Measurements from ENCODE around the gene WDR82.

Gene WDR82

DNA sequence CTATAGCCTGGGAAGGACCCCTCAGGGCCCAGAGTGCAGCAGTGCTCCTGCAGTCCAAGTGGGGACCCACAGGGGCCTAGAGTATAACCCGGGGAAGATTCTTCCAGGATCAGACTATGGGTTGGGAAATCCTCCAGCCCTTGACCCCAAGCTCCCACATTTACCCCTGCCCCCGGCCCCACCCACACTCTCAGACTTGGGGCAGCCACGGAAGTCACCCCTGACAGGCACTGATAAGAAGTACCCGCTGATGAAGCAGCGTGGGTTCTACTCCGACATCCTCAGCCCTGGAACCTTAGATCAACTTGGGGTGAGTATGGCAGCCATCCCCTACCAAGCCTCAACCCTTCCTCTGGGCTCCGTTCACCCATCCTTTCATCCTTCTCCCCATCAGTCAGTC is 44.0 kb upstream of the WDR82 start:
- DNase-seq (ENCODE audit: extremely low read depth, low read depth) = no peak
- TF ChIP-seq, protein P1, sequence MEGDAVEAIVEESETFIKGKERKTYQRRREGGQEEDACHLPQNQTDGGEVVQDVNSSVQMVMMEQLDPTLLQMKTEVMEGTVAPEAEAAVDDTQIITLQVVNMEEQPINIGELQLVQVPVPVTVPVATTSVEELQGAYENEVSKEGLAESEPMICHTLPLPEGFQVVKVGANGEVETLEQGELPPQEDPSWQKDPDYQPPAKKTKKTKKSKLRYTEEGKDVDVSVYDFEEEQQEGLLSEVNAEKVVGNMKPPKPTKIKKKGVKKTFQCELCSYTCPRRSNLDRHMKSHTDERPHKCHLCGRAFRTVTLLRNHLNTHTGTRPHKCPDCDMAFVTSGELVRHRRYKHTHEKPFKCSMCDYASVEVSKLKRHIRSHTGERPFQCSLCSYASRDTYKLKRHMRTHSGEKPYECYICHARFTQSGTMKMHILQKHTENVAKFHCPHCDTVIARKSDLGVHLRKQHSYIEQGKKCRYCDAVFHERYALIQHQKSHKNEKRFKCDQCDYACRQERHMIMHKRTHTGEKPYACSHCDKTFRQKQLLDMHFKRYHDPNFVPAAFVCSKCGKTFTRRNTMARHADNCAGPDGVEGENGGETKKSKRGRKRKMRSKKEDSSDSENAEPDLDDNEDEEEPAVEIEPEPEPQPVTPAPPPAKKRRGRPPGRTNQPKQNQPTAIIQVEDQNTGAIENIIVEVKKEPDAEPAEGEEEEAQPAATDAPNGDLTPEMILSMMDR (IDR thresholded peaks at IDR 0.05; ENCODE audit: low read depth, low read length, missing control alignments) = no peak
- no peak overlapping the region for H3K4me3 ChIP-seq (replicated peaks; ENCODE audit: low read depth, low read length)

DNA sequence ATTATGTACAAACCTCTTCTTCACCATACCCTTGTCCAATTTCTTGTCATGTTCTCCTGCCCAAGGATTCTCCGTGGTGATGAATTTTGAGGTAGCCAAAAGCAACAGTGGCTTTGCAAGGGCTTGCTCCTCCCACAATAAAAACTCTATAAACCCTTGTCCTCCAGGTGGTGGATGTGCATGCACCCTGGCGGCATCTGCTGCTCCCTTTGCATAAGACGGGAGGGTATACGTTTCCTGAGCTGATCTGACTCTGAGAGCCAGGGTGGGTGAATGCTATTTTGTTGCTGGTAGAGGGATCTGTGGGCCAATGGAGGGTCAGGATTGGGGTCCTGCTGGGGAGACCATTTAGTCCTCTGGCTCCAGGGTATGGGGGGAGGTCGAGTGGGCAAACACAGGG is 43.0 kb upstream of the WDR82 start:
- no peak overlapping the region for H3K4me3 ChIP-seq (replicated peaks; ENCODE audit: low read depth, low read length)
- TF ChIP-seq, protein P1 (IDR thresholded peaks at IDR 0.05; ENCODE audit: low read depth, low read length, missing control alignments) = no peak
- DNase-seq (ENCODE audit: extremely low read depth, low read depth) = no peak

DNA sequence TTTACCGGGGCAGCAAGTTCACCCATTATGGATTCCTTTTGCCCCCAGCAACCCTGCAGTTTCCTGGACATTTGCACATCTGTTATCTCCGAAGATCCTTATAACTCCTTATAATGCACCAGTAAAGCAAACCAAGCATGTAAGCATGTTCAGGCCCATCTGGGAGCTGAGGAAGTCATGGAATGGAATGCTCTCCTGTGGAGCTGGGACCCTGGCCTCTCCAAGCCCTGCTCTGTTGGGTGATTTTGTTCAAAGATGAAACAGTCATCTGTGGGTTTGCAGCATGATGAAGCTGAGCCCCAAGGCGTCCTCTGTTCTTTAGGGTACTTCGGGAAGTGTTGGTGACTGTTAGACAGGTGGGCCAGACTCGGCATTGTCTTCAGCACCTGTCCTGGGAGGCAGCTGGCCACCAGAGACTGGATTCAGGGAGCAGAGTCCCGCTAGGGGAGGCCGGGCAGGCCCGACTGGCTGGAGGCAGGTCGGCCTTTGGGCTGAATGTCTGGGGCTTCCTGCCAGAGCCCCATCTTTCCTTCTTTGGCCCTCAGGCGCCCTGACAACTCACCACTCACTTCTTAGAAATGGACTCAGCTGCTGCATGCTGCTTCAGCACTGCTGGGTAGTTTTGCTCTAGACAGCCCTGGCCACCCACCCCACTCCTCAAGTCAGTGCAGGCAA is 41.6 kb upstream of the WDR82 start:
- no peak overlapping the region for H3K4me3 ChIP-seq (replicated peaks; ENCODE audit: low read depth, low read length)
- TF ChIP-seq, protein P1 (IDR thresholded peaks at IDR 0.05; ENCODE audit: low read depth, low read length, missing control alignments) = no peak
- no peak for DNase-seq (ENCODE audit: extremely low read depth, low read depth)

DNA sequence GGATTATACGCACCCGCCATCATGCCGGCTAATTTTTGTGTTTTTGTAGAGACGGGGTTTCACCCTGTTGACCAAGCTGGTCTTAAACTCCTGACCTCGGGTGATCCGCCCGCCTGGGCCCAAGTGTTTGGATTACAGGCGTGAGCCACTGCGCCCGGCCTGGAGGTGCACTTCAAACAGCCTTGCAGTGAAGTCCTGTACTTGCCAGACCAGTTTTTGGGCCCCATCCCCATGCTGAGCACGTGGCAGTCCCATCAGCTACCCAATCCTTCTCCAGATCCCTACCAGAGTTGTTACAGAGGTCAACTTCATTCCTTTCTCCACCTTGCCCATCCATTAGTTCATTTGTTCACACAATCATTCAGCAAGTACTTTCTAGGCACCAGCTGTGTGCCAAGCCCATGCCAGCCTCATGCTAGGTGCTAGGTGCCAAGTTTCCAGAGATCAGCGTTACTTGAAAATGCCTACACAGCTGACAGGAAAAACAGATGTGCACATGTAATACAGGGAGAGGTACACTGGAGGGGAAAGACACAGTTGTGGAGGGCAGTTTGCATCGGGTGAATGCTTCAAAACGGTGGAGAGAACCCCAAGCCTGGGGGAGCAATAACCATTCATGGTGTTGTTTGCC is 39.9 kb upstream of the WDR82 start:
- H3K4me3 ChIP-seq (replicated peaks; ENCODE audit: low read depth, low read length) = no peak overlapping the region
- DNase-seq (ENCODE audit: extremely low read depth, low read depth) = no peak
- TF ChIP-seq, protein P1 (IDR thresholded peaks at IDR 0.05; ENCODE audit: low read depth, low read length, missing control alignments) = no peak

DNA sequence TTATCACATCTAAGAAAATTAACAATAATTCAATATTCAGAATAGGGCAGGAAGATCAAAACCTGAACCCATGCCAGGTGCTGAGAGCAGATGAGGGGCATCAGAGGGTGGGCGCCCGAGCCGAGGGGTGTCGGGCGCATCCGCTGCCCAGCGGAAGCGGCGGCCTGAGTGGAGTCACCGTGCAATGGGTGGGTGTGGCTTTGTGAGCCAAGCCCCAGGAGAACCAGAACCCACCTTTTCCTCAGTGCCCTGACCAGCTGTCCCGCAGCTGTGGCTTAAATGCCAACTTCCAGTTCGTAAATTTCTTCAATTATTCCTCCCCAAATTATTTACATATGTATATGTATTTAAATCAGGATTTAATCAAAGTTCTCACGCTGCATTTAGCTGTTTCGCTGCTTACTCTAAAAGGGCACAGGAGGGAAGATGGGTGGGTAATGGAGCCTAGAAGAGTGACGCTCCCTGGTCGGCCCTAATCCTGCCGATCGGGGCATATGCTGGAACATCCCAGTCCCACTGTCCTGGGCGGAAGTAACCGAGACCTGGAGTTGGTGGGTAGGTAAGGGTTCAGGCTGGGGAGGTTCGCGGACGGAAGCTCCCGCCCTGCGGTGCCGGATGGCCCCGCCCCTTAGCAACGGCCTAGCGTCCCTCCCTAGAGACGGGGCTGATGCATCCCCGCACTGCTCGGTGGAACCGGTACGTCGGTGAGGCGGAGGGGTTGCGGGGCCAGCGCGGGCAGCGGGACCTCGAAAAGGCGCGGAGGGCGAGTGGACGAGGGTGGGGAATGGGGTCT is 39.0 kb upstream of the WDR82 start:
- peak overlapping the region; percentile 20 for H3K4me3 ChIP-seq (replicated peaks; ENCODE audit: low read depth, low read length)
- DNase-seq (ENCODE audit: extremely low read depth, low read depth) = no peak

DNA sequence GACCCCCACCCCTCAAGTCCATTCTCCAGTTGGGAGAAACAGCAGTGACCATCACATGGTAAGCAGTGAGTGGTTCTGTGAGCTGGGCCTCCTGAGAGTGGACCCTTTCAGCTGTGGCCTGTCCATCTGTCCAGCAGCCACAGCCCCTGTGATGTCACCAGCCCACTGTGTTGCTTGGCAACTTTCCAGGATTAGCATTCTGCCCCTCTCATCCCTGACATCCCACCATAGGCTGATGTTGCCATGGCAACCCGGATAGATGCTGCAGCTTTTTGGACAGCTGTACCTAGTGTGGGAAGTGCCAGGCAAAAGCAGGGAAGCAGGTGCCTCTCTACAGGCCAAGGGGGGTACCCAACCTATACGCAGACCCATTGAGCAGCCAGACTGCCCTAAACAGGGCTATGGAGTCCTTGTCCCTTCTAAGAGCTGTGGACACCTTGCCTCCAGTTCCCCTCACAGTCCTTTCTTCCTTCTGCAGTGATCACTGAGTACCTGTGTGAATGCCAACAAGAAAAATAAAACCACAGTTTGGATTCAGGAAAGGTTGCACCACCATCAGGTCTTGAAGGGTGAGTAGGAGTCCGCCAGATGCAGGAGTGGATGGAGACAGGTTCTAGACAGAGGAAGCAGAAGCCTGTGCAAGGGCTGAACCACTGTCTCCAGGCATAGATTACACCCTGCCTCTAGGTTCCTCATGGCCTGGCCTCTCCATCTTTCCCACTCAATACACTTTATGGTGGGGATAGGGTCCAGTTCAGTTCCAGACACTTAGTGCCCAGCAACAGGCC is 37.7 kb upstream of the WDR82 start, which contains the start of gene DNAH1:
DNAH1 (plus strand) TSS at position 343 of the 788 bp plus-strand sequence. CDS start 6,124 bp downstream, outside the sequence.
- no peak for DNase-seq (ENCODE audit: extremely low read depth, low read depth)
- H3K4me3 ChIP-seq (replicated peaks; ENCODE audit: low read depth, low read length) = no peak within 1 kb of the TSS
- TF ChIP-seq, protein P1 (IDR thresholded peaks at IDR 0.05; ENCODE audit: low read depth, low read length, missing control alignments) = no peak

More for the DNA sequence above, 39.0 kb upstream of the WDR82 start:
- TF ChIP-seq, protein P1 (IDR thresholded peaks at IDR 0.05; ENCODE audit: low read depth, low read length, missing control alignments) = no peak

Data from HFF-Myc (cell line).